ENCODE data around the gene FYB2.

DNA sequence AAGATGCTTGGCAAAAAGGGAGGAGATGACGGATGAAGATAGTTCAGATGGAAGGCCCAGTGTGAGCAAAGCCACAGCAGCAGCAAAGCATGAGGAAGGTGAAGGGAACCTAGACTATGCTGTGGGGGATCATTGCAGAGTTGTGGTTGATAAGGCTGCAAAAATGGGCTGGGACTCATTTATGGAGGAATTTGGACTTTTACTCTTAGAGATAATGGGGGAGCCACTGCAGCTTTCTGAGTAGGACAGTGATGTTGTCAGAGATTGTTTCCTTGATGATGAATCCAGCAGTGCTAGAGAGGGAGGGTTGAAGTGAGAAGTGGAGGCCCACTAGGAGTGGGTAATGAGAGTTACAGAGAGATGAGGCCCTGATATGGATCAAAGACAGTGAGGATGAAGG lies 33.3 kb upstream of the FYB2 start:
- TF ChIP-seq, protein P1, sequence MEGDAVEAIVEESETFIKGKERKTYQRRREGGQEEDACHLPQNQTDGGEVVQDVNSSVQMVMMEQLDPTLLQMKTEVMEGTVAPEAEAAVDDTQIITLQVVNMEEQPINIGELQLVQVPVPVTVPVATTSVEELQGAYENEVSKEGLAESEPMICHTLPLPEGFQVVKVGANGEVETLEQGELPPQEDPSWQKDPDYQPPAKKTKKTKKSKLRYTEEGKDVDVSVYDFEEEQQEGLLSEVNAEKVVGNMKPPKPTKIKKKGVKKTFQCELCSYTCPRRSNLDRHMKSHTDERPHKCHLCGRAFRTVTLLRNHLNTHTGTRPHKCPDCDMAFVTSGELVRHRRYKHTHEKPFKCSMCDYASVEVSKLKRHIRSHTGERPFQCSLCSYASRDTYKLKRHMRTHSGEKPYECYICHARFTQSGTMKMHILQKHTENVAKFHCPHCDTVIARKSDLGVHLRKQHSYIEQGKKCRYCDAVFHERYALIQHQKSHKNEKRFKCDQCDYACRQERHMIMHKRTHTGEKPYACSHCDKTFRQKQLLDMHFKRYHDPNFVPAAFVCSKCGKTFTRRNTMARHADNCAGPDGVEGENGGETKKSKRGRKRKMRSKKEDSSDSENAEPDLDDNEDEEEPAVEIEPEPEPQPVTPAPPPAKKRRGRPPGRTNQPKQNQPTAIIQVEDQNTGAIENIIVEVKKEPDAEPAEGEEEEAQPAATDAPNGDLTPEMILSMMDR (IDR thresholded peaks at IDR 0.05) = no peak
- no peak for TF ChIP-seq POLR2A (IDR thresholded peaks at IDR 0.05)

Data from esophagus squamous epithelium (tissue), 4 donors.